ENCODE results near the gene CECR2.

CECR2 gene

DNA sequence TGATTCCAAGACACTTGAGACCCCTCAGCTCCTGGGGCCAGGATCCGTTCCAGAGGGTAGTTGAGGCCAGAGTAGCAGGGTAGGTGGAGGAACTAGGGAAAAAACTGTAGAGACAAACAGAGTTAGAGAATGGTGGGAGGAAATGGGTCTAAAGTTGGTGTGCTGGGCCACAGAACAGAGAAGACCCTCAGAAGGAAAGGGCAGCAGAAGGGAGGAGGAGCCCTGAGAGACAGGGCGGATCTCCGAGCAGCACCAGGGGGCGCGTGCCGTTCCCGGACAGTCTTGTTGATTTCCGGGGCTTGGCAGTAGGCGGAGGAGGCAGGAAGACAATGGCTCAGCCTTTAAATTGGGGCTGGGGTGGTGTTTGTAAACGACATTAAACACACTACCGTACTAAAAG lies 2.4 kb upstream of the CECR2 start:
- DNase-seq (ENCODE audit: low read depth in 3 of 3, low spot score in 1 of 3): no peak

DNA sequence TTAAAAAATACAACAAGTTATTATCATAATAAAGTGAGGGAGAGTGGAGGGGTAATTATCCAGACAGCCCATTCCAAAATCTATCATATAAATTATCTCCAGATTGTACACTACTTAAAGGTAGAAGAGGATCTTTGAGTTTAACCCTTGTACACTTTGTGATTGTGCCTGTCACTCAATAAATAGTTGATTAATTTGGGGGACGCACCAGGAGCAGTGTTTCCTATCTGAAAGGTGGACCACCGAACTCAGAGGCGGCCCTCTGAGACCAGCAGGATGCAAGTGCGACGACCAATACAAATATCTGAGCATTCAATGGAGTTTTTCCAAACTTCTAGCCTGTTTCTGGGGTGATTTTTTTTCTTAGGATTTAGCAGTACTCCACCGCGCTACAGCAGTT lies 1.1 kb upstream of the CECR2 start:
- no peak for DNase-seq (ENCODE audit: low read depth in 3 of 3, low spot score in 1 of 3)

DNA sequence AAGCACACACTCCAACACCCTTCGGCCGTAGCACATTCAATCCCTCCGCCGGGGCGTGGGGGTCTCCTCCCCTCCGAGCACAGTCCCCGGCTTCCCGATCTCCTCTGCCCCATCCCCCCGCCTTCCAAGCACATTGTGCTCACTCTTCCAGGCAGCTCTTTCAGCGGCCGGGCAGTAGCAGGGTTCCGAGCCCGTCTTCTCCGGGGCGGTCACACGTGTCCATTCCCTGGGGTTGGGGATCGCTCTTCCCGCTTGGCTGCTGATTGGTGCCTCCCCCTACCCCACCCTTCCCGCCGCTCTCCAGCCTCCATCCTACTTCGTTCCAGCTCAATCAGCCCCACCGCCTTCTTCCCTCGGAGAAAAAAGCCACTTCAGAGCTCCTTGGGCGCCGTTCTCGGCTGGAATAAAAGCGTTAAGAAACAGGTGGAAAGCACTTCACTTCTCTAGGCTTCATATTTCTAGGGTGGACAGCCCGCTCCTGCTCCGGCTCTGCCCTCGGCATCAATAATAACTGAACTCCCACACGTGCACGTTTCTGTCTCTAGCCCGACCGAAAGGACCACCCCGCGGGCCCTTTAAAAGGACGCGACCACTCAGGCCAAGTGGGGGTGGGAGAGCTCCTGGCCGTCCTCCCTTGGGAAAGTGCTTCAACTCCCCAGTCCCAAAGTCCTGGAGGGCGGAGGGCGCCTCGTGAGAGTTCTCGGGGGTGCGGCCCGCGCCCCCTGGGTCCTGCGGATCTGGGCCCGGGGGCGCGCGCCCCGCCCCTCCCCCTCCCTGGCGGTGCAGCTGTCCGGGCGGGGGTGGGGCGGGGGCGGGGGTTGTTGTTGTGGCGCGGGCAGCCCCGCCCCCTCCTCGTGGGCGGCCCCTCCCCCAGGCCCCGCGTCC lies 464 bp upstream of the CECR2 start:
- no peak for DNase-seq (ENCODE audit: low read depth in 3 of 3, low spot score in 1 of 3)

DNA sequence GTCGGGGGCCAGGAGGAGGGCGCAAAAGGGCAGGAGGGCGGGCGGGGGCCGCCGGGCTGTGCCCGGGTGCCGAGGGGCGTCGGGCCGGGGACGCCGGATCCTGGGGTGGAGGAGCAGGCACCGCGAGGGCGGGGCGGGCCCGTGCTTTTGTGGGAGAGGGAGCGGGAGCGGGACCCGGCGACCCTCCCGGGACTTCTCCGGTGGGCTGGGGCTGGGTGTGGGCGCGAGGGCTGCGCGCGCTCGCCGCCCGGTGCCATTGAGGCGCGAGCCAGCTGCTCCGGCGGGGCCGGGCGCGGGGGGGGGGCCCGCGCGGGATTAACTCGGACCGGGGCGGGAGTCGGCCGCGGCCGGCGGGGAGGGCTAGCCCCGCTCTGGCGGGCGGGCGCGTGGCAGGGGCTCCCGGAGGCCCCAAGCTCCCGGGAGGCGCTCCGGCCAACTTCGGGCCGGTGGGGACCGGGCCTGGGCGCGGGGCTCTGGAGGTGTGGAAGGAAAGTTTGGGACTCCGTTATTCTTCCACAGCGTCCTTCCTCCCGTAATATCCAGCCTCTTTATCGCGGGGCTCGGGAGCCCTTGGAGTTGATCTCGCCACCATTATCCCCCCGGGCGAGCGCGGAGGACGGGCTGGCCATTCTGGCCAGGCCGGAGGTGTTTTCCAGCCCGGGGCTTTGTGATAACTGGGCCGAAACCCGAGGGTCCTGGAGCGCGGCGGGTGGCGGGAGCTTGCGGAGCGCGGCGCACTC lies 936 bp downstream of the CECR2 start:
- DNase-seq (ENCODE audit: low read depth in 3 of 3, low spot score in 1 of 3): no peak

DNA sequence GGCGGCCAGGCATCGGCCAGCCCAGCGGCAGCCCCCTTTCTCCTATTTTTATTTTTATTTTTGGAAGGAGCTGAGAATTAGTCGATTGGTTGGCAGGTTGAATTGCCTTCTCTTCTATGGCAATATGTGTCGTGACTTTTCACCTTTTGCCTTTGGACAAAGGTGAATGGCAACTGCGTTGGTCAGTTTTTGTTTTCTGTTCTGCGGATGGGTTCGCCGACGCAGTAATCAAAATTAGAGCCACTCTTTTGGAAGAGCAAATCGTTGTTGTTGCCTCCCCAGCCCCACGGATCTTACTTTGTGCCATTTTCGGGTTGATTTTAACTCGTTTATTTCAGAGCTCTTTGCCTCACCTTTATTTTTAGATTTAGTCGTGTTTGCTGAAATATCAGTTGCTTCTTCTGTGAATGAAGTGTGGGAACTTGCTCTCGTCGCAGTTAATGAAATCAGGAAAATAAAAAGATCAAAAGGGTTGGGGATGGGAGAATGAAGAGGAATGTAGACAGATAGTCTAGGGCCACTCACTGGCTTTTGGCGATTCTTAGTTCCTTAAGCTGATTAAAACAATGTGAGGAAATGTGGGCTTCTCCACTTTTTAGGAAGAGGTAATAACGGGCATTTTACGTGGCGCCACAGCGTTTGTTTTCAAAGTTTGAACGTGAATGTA lies 1.6 kb downstream of the CECR2 start:
- no peak for DNase-seq (ENCODE audit: low read depth in 3 of 3, low spot score in 1 of 3)

DNA sequence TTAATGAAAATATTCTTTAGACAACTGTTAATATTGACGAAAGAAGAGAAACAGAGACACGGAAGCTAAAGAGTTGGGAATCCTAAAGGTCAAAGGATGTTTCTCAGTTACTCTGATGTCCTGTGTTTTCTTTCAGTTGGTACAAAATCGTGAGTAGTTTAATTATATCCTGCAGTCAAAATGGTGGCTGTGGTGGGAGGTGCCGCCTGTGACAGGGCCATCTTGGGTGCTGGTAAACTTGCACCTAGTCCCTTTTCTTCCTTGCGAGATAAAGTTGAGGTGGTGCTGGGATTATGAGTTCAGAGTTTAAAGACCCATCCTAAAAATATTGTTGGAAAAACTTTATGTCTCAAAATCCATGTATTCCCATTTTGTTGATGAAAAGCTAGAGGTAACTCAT lies 2.2 kb downstream of the CECR2 start:
- no peak for DNase-seq (ENCODE audit: low read depth in 3 of 3, low spot score in 1 of 3)

DNA sequence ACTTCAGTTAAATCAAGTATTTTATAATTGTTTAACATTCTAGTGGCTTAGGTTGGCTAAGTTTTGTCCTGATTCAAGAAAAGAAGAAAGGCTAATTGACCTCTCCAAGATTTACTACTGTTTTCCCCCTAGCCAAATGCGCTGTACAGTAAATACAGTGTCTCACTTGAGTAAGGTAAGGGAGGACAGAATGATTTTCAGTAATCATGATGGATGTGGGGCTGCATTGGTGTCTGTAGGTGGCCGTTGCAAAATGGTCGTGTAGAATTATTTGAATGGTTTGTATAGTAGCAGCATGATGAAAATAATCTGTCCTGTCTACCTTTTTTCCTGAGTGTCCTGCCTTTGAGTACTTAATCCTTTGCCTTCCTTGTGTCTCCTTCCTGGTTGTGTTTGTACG lies 4.6 kb downstream of the CECR2 start:
- DNase-seq (ENCODE audit: low read depth in 3 of 3, low spot score in 1 of 3): no peak

DNA sequence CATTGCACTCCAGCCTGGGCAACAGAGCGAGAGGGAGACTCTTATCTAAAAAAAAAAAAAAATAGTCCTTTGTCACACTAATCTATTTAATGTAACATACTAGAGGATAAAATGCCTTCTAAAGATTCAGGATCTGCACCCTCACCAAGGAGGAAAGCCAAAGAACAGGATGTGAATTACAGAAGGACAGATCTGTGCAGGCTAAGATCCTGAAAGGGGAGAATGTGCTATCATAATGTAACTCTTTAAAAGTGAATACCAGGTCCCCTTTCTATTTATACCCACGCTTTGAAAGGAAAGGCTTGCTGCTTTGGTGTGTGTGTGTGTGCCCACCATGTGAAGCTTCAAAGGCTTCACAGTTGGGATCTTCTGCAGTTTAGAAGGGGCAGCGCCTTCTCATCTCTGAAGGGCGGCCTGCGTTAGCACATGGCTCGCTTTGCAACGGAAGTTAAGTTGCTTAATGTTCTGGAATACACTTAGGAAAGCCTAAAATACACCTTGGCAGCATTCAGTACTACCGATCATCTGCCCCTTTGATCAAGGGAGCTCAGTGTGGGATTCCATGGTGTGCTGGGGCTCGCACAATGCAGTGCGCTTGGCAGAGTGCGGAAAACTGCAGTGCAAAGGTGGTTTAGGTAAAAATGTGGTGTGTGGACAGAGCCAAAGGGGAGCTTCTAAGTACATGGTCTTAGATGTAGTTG lies 6.8 kb downstream of the CECR2 start:
- no peak for DNase-seq (ENCODE audit: low read depth in 3 of 3, low spot score in 1 of 3)

- no peak for DNase-seq (ENCODE audit: low read depth in 3 of 3, low spot score in 1 of 3)
Measured at GRCh38 chr22:17376950-17377349, 7.7 kb downstream of the CECR2 start.

GRCh38 chr22:17379944-17380343 lies 10.7 kb downstream of the CECR2 start:
- no peak for DNase-seq (ENCODE audit: low read depth in 3 of 3, low spot score in 1 of 3)

GRCh38 chr22:17380359-17381087 lies 11.3 kb downstream of the CECR2 start:
- DNase-seq (ENCODE audit: low read depth in 3 of 3, low spot score in 1 of 3): no peak

DNA sequence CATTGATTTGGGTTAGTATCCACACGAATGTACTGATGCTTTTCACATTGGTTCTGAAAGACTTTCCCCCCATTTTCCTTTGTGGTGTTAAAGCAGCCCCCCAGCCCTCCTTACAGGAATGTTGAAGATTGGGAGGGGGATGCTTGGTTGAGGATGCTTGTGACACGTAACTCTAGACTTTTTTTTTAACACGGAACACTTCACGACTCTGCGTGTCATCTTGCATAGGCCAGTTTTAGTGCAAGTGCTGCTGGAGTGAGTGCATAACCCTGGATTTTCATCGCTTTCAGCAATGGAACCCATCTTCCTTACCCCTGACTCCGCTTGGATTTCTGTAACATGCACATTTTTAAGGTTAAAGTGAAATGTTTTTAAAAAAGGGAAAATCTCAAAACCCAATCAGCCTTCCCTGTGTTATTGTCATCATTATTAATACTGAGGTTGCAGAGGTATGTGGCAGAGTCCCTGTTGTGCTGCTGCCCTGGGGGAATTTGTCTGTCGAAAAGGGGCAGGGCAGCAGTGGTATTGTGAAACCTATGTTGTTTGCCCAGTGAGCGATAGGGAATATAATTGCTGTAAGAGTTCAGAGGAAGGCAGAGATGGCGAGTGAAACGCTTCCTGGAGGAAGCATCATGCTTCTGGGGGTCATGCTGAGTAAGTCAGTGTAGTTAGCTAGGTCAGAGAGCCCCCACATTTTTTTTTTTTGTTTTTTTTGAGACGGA lies 12.1 kb downstream of the CECR2 start:
- no peak for DNase-seq (ENCODE audit: low read depth in 3 of 3, low spot score in 1 of 3)

- no peak for DNase-seq (ENCODE audit: low read depth in 3 of 3, low spot score in 1 of 3)
Measured at GRCh38 chr22:17384612-17385330, 15.5 kb downstream of the CECR2 start.

- no peak for DNase-seq (ENCODE audit: low read depth in 3 of 3, low spot score in 1 of 3)
Measured at GRCh38 chr22:17387356-17387755, 18.1 kb downstream of the CECR2 start.

- no peak for DNase-seq (ENCODE audit: low read depth in 3 of 3, low spot score in 1 of 3)
Measured at GRCh38 chr22:17388235-17388634, 19.0 kb downstream of the CECR2 start.

DNA sequence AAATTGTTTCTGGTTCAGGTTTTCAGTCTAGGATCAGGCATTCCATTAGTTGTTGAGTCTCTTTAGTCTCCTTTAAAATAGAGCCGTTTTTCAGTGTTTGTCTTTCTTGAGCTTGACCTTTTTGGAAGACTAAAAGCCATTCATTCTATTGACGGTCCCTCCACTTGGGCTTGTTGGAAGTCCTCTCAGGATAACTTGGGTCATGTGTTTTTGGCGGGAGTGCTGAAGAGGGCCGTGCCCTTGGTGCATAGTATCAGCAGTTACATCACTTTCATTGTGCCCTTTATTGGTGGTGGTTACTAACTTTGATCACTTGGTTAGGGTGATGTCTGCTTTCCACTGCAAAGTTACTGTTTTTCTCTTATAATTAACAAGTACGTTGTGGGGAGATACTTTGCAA lies 20.8 kb downstream of the CECR2 start:
- no peak for DNase-seq (ENCODE audit: low read depth in 3 of 3, low spot score in 1 of 3)

GRCh38 chr22:17396516-17396915 lies 27.3 kb downstream of the CECR2 start:
- no peak for DNase-seq (ENCODE audit: low read depth in 3 of 3, low spot score in 1 of 3)

GRCh38 chr22:17397756-17398547 lies 28.7 kb downstream of the CECR2 start:
- no peak for DNase-seq (ENCODE audit: low read depth in 3 of 3, low spot score in 1 of 3)

GRCh38 chr22:17400305-17400704 lies 31.0 kb downstream of the CECR2 start:
- no peak for DNase-seq (ENCODE audit: low read depth in 3 of 3, low spot score in 1 of 3)

Measured in stimulated activated CD4-positive, alpha-beta T cell treated with anti-CD3 and anti-CD28 coated beads, TNF-alpha, amount 100 ng/mL, for 1 hour (primary cell).